Skin epidermis (tissue), 12 donors: ENCODE data around the gene BMP7.
A peak's percentile ranks its signal among the peaks of the same experiment; 100 is the strongest.
"Not testable (repeated sequence)": the region's sequence is repeated elsewhere in the genome, so short reads cannot be mapped to it uniquely, and the experiment has no call there.

Experiments
- H3K27ac ChIP-seq, 21 experiments: fragments of 200-600 bp; sonication (generic) in 11 of 21; one replicate each; pipeline ENCODE4 v1.5.0; 2020; ENCODE audit warnings: mild to moderate bottlenecking in 3 of 21, inconsistent platforms in 2 of 21, moderate library complexity in 2 of 21
- H3K4me3 ChIP-seq, 7 experiments: fragments of 200-600 bp; sonication (generic) in 2 of 7; one replicate each; pipeline ENCODE4 v1.5.0; 2020; ENCODE audit warnings: inconsistent platforms in 2 of 7, mild to moderate bottlenecking in 2 of 7, moderate library complexity in 1 of 7

Gene BMP7

GRCh38 chr20:57200882-57201695 is 65.4 kb downstream of the BMP7 start:
- Histone ChIP-seq H3K4me3 (no peak overlapping the region), H3K27ac (no peak overlapping the region)

DNA sequence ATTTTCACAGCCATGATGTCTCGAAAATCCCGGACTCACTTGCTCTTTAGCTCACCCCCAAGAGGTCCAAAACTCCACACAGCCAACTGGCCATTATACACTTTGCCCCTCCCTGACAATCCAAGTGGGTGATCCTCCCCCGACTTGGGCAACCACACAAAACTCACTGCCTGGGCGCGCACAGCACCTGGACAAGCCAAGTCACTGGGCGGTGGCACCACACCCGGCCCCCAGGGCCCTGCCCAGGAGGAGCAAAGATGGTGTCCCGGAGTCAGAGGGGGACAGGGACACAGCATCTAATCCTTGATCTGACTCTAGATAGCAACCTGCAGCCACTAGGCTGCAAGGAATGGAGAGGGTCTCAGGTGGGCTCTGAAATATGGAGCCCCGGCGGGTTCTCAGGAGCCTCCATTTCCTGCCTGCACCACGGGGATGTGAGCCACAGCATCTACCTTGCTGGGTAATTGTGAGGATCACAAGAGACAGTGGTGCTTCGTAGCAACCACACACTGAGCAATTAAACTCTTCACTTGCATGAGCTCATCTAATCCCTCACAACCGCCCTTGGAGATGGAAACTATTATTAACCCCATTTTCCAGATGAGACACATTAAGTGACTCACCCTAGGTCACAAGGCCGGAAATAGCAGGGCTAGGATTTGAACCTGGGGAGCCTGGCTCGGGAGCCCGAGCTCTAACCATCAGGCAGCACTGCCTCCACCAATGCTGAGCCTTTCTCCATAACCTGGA is 66.6 kb downstream of the BMP7 start:
- Histone ChIP-seq H3K4me3 (no peak overlapping the region), H3K27ac (no peak overlapping the region)

DNA sequence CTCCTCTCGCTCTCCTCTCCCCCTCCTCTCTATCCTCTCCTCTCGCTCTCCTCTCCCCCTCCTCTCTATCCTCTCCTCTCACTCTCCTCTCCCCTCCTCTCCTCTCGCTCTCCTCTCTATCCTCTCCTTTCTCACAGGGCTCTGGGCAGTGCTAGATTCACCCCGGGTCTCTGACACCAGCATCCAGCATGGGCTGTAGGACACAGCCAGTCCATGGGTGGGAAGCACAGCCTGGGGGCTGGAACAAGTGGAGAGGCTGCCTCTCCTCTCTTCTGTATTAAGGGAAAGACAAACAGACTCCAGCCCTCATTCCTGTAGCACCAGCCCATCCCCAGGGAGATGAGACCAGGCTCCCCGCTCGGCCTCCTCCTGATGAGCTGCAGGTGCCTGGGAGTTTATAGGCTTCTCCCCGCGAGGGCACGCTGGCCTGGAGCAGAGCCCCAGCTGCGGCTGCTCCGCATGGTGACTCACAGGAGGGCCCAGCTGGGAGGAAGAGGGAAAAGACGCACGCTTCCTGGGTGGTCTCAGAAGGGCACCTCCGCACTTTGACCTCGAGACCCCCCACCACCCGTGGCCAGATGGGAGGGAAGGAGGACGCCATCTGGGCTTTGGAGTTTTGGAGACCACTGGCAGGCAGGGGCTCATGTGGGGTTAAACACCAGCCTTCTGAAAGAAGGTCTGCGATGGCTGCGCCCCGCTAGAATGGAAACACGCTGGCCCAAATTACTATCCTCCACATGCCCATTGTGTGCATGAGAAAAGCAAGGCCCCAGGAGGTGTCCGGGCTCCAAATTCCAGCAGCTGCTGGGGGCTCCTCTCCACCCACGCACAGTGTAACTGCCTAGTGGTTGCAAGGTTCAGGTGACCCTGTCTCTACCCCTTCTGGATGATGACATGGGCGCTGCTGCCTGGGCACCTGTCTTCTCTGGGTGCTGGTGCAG is 68.0 kb downstream of the BMP7 start:
- Histone ChIP-seq H3K27ac (no peak overlapping the region), H3K4me3 (no peak overlapping the region)

GRCh38 chr20:57197352-57198131 is 68.9 kb downstream of the BMP7 start:
- no peak overlapping the region for H3K4me3 ChIP-seq

GRCh38 chr20:57195469-57196100 is 70.9 kb downstream of the BMP7 start:
- no peak overlapping the region for H3K4me3 ChIP-seq
- H3K27ac ChIP-seq = peak overlapping the region in 4 of 21 experiments; percentile 8 to 62 (median 48)

More at GRCh38 chr20:57197352-57198131, 68.9 kb downstream of the BMP7 start:
- no peak overlapping the region for H3K27ac ChIP-seq

GRCh38 chr20:57195023-57195422 is 71.4 kb downstream of the BMP7 start:
- Histone ChIP-seq H3K4me3 (no peak overlapping the region), H3K27ac (peak overlapping the region in 6 of 21 experiments; percentile 8 to 62 (median 48))

DNA sequence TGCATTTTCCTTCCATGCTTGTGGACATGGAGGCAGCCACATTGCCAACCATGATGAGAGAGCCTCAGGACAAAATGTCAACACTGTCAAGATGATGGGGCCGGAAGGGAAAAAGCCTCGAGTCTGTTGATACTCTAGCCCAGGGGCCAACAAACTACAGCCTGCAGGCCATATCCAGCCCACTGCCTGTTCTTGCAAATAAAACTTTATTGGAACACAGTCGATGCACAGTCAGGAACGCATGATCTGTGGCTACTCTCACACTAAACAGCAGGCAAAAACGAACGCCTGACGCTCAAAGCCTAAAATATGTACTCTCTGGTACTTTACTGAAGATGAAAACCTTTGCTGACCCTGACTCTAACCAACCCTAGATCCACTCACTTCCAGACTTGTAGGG is 72.3 kb downstream of the BMP7 start:
- Histone ChIP-seq H3K4me3 (no peak overlapping the region), H3K27ac (no peak overlapping the region)

DNA sequence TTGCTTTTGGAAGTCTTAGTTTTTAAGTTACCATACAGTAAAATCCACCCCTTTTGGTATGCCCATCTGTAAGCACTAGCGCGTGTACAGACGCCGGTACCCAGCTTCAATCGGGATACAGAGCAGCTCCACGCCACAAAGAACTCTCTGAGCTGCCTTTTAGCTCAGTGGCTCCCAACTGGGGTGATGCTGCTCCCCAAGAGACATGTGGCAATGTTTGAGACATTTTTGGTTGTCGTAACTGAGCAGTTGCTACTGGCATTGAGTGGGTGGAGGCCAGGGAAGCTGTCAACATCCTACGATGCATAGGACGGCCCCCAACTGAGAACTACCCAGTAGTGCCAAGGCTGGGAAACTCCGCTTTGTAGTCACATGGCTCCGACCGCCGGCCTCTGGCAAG is 73.3 kb downstream of the BMP7 start:
- H3K4me3 ChIP-seq = no peak overlapping the region

DNA sequence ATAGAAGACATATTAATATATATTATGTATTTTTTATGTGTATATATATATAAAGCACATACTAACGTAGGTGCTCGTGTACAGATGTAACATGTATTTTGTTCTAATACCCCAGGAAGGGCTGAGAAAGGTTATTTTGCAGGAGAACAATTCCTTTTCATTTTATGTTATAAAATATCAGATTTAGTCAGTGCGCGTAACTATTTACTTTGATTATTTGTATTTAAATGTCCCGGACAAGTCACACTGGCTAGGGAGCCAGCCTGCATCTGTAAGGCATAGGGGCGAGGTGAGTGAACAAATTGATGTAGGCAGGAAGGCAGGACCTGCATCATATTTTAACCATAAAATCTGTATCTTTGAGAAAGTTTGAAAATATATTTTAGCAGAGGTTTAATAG is 74.1 kb downstream of the BMP7 start:
- H3K27ac ChIP-seq = no peak overlapping the region
- no peak overlapping the region for H3K4me3 ChIP-seq

More for the DNA sequence above, 73.3 kb downstream of the BMP7 start:
- H3K27ac ChIP-seq = no peak overlapping the region

- not testable (repeated sequence) for H3K27ac ChIP-seq
These were observed 75.2 kb downstream of the BMP7 start for GRCh38 chr20:57191265-57191638.

DNA sequence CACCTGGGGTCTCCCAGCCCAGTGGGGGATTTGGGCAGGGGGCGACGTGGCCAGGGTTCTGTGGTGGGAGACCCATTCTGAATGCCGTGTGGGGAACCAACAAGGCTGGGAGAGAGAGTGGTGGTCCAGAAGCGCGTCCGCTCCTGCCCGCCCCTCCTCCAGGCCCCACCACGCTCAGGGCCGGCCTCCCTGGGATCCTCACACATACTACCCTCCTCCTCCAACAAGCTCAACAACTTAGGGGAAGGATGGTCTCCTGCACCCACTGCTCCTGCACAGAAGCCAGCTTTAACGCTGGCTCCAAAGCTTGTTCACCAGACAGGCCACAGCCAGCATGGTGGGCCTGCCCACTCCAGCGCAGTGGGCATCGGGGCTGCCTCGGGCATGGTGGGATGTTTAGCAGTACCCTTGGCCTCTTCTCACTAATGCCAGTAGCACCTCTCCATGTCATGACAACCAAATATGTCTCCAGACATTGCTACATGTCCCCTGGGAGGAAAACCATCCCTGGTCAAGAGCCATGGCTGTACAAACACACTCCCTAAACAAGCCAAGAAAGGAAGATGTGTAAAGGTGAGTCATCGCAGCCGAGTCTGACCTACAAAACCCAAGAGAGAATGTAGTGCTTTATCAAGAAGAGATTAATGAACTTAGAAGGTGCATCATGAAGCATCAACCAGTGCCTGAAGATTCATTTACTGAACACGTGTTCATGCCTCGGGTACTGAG is 75.7 kb downstream of the BMP7 start:
- no peak overlapping the region for H3K27ac ChIP-seq
- no peak overlapping the region for H3K4me3 ChIP-seq

More at GRCh38 chr20:57191265-57191638, 75.2 kb downstream of the BMP7 start:
- not testable (repeated sequence) for H3K4me3 ChIP-seq

DNA sequence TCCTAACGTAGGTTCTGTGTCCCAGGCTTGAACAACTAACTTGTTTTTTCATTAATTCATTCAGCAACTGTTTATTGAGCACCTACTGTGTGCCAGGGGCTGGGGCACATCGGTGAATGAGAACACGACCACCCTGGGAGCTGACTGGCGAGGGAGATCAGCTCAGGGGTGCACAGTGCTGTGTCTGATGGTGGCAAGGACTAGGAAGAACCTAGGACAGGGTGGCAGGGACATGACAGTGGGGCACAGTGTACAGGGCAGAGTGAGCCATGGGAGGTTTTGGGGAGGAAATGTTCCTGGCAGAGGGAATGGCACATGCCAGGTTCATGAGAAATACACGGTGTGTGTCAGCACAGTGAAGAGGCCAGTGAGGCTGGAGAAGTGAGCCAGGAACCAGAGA is 76.7 kb downstream of the BMP7 start:
- Histone ChIP-seq H3K4me3 (no peak overlapping the region), H3K27ac (no peak overlapping the region)

DNA sequence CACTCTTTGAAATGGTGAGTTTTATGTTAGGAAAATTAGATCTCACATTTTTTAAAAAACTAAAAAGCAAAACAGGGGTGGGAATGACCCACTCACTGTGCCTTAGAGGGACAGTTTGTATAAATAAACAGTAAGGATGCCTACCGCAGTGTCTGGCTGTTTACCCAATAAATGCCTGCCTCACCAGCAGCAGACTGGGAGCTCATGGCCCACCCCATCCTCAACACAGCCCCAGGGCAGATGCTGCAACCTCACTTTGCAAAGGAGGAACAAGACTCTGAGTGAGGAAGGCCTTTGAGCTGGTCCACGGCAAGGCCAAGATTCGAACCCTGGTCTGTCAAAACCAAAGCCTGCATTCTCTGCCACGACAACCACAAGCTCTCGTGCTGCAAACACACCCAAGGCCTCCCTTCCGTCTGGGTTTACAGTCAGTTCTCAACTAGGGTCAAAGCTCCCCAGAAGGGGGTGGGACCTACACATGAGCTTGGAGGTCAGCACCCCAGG is 77.8 kb downstream of the BMP7 start:
- Histone ChIP-seq H3K27ac (no peak overlapping the region), H3K4me3 (no peak overlapping the region)

DNA sequence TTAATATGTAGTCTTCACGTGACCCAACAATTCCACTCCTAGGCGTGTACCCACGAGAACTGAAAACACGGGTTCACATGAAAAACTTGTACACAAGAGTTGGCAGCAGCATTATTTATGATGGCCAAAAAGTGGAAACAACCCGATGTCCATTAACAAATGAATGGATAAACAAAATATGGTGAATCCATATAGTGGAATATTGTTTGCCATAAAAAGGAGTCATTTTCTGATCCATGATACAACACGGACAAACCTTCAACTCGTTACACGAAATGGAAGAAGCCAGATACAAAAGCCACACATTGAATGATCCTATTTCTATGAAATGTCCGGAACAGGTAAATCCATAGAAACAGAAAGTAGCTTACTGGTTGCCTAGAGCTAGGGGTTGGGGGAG is 78.4 kb downstream of the BMP7 start:
- Histone ChIP-seq H3K4me3 (no peak overlapping the region), H3K27ac (no peak overlapping the region)

- Histone ChIP-seq H3K4me3 (no peak overlapping the region), H3K27ac (no peak overlapping the region)
These were observed 79.3 kb downstream of the BMP7 start for GRCh38 chr20:57187068-57187634.

- H3K4me3 ChIP-seq = no peak overlapping the region
- no peak overlapping the region for H3K27ac ChIP-seq
These were observed 80.2 kb downstream of the BMP7 start for GRCh38 chr20:57186192-57186591.

DNA sequence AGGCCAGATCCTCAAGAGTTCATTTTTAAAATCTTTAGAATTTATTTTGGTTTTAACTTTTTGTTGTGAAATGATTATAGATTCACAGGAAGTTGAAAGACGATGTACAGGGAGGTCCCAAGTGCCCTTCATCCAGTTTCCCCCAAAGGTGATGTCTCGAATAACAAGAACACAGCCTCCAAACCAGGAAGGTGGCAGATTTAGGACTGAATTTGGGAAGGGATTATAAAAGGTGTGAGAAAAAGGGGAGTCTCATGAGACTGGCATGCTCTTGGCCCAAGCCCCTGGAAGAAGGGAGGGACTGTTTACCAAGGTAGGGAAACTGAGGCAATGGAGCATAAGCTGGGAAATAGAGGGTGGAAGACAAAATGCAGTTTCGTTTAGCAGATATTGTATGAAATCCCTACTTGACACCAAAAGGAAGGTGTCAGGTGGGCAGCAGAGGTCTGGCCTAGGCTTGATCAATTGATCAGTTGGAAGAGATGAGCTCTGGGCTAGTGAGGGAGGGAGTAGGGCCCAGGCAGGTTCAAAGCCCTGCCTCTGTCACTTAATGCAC is 81.2 kb downstream of the BMP7 start:
- H3K27ac ChIP-seq = no peak overlapping the region
- no peak overlapping the region for H3K4me3 ChIP-seq
